SHP77 (cell line): ENCODE measurements around the gene URB2.

Experiments used
- DNase-seq, 2 experiments: peaks; one replicate each; lab custom pipeline; 2025; lab: John Stamatoyannopoulos, UW

The URB2 gene

DNA sequence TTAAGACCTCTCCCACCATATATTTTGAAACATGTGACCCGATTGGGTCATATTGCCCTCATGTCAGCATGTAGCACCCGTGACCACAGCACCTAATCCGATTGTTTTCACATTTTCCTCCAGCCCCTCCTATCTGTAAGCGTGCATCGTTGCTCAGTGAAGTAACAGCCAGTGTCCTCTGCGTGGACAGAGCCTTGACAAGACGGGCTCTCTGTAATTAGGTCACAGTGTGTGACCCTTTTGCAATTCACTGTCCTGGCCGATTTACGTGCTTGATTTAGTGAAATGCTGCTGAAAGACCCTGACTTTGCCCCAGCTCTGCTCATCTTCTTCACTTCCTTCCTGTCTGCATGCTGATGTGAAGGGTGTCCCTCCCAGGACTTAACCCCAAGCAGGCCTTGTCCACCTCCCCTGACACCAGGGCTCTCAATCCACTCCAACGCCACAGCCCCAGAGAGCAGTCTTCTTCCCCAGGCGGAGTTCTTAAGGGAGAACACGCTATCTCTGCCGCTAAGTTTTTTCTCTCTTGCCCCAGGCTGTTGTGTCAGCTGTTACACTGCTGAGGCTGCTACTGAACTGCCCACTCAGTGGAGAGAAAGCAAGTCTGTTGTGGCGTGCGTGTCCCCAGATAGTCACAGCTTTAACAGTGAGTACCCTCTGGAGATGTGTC lies 19.4 kb downstream of the URB2 start:
- DNase-seq: no peak

GRCh38 chr1:229648406-229648805 lies 22.4 kb downstream of the URB2 start:
- no peak for DNase-seq

DNA sequence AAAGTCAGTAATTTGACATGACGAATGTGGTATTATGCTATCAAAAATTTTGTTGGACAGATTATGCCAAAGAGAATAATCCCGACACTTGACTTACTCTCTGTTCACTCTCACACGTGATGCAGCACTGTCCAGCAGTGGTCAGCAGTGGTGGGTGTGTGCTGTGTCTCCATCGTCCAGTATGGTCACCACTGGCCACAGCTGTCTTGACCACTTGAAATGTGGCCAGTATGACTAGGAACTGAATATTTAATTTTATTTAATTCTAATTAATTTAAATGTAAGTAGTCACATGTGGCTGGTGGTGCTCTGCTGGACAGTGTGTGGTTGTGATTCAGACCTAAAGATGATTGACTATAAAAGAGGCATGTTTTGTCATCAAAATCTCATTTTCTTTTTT lies 24.0 kb downstream of the URB2 start:
- DNase-seq: no peak

GRCh38 chr1:229651546-229651945 lies 25.5 kb downstream of the URB2 start:
- no peak for DNase-seq

DNA sequence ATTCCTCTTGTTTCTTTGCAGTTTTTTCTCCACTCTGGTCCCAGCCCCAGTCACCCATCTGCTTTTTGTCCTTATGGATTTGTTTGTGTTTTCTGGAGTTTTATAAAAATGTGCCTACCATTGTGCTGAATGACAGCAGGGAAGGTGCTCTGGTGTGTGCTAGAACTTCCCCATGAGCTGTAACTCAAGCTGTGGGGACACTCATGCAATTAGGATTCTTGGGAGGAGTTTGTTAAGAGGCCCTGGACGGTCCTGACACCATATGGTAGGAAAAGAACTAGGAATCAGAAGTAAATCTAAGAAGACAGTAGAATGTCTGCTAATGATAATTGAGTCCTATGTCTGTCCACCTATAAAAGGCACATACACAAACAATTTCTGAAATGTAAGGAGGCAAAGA lies 27.4 kb downstream of the URB2 start:
- no peak for DNase-seq

- DNase-seq: no peak
Observed at GRCh38 chr1:229655781-229656180, 29.7 kb downstream of the URB2 start.

GRCh38 chr1:229657993-229658755 lies 32.1 kb downstream of the URB2 start:
- DNase-seq: no peak

- DNase-seq: peak; percentile 64 to 75
Observed at GRCh38 chr1:229661022-229661877, 35.2 kb downstream of the URB2 start.

DNA sequence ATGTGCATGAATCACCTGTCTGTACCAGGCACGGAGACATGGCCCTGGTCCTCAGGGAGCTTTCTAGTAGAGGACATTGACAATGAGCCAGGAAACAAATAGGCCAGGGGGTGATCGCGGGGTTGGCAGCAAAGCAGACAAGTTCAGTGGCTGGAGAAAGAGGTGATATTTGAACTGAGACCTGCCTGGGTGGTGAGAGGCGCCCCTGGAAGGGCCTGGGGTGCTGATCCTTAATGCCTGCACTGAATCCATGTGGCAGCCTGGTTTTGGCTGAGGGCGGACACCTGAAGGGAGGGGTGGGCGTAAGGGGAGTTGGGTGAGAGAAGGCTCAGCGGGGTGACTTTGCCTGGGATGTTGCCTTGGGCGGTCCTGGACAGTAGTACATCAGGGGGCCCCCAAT lies 35.9 kb downstream of the URB2 start:
- DNase-seq: no peak

DNA sequence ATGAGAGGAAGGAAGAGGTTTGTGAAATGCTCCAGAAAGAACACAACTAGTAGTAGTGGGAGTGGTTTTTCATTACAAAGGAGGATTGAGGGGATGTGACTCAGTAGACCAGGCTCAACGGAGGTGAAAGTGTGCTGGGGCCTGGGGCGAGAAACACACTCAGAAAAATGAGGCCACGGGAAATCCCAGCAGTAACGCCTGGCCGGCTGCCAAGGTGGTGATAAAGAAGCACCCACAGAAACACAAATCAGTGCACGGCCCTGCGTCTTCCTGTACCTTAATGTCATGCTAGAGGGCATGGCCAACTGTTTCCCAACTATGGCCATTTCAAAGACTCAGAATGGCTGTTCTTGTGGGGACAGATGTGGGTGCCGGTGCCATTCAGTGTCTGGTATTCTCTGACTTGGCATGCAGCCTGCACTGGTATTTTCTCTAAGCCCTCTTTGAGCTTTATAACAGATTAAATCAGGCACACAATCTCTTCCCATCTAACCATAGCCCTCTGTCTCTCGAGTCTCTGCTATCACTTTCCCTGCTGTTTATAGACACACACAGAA lies 38.2 kb downstream of the URB2 start:
- no peak for DNase-seq

DNA sequence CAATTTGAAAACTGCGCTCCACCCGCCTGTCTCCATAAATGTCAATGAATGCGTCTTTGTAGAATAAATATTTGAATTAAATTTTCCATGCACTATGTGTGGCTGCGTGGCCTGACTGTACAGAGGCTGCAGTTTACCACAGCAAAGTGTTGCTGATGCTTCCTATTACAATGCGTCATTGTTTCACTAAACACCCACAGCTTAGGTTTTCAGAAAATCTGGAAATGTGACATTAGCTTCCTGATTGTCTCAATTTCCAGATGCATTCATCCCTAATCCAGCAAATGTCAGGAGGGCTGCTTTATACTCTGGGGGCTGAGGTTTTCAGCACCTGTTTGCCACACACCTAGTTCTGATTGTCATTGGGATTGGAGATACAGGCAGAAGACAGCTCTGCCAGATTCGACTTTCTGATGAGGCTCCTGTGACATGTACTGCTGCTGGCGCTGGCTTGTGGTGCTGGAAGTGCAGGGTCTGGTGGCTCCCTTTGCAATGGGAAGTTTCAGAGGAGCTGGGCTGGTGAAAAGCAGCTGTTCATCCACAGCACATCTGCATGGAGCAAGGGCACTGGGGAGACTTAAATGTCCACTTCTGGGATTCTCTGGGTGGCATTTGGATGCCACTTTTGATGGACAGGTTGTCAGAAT lies 40.0 kb downstream of the URB2 start:
- no peak for DNase-seq

DNA sequence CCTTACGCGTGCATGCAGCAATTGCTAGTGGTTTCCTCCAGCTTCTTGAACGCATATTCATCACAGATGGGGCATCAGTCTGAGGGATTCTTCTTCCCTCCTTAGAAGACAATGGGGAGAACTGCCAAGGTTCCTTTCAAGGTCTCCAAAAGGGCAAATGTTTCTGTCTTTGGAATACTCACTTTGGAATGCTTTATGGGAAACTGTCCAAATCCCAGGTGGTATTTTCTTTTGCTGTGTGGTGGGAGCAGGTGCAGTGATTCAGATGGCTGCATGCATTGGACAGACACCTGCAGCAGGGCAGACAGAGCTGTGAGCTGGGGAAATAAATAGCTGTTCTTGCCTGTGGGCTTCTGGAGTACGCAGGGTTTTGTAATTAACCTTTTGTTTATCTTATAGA lies 40.5 kb downstream of the URB2 start:
- DNase-seq: peak; percentile 6 to 47

GRCh38 chr1:229669333-229669732 lies 43.3 kb downstream of the URB2 start:
- DNase-seq: peak in 1 of 2 experiments; percentile 11

DNA sequence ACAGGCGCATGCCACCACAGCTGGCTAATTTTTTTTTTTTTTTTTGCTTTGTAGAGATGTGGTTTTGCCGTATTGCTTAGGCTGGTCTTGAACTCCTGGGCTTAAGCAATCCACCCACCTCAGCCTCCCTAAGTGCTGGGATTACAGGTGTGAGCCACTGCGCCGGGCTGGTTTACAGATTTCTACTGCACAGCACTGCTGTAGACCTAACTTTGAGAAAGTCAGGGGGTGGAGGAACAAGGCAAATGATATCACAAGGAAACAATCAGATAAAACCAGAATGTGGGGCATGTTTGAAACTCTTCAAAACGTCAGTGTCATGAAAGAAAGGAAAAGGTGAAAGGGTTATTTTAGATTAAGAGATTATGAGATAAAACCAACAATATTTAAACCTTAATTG lies 45.3 kb downstream of the URB2 start:
- DNase-seq: no peak

- no peak for DNase-seq
Observed at GRCh38 chr1:229672246-229672645, 46.2 kb downstream of the URB2 start.

GRCh38 chr1:229674042-229674441 lies 48.0 kb downstream of the URB2 start:
- no peak for DNase-seq

DNA sequence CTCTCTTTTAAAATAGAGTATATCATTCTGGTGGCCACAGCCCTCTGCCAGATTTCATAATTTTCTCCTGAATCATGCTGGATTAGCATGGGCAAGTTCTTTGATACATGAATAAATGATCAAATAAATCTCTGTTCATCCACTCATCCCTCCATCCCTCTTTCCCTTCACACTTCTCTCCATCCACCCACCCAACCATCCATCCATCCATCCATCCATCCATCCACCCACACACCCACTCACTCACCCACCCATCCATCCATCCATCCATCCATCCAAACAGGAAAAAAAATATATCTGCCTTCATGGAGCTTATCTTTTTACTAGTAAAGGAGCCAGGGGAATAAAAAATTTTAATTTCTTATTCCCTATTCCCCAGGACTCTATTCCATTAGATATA lies 49.3 kb downstream of the URB2 start:
- DNase-seq: no peak

DNA sequence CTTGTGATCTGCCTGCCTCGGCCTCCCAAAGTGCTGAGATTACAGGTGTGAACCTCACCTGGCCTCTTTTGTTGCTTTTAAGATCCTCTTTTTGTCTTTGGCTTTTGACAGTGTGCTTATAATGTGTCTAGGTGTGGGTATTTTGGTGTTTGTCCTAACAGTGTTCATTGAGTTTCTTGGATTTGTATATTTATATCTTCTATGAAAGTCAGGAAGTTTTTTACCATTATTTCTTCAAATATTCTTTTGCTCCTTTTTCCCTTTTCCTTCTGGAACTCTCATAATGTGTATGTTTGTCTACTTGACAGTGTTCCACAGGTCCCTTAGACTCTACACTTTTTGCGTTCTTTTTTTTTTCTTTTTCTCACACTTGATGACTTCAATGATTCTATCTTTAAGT lies 59.1 kb downstream of the URB2 start:
- no peak for DNase-seq

GRCh38 chr1:229689273-229689672 lies 63.2 kb downstream of the URB2 start:
- DNase-seq: no peak

GRCh38 chr1:229689904-229690303 lies 63.9 kb downstream of the URB2 start:
- no peak for DNase-seq

DNA sequence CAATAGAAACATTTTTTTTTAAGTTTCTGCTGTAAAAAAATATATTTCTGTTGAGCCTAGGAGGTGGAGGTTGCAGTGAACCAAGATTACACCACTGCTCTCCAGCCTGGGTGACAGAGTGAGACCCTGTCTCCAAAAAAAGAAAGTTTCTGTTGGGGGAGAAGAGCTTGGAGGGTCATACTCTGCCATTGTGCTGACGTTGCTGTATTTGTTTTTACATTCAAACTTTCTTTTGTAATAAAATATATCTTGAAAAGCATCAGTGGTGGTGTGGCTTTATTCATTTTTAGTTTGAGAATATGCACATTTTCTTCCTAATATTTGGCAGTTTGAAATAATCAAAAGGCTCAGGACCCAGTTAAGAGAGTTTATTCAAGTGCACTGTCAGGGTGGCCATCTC lies 64.6 kb downstream of the URB2 start:
- no peak for DNase-seq

DNA sequence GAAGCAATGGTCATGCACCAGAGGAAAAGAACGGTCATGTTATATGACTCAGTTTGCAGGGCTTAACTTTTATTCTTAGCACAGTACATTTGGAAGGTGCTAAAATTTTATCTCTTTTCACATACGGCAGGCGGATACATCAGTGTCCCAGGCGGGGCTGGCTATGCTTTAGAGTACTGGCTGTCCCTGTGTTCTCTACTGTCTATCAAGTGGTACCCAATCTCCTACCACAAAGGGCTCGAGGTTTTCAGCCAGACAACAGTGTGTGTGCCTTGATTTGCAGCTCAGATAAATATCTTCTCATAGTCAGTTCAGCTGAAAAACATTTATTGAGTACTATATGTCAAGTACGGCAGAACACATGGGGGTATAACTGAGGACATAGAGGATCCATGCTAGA lies 65.3 kb downstream of the URB2 start:
- no peak for DNase-seq
